ENCODE results near the gene SSRP1. TPM values are rescaled to one million over a fixed set of nuclear protein-coding genes. Genes with fewer than 3 reads are reported as not detected.

Gene SSRP1
- total RNA-seq, 1 donor from 2014 or later: 131 TPM

Other genes with a start within 250 kb of the SSRP1 start
- gene LRRC55, start 153.9 kb downstream of the SSRP1 start, total RNA-seq: 0.04 and 0.12 TPM in 2 replicates
- 0.12 TPM in 1 of 2 replicates, not detected in the other for gene APLNR, start 98.6 kb downstream of the SSRP1 start, total RNA-seq
- 99.8 and 108 TPM in 2 replicates for gene TNKS1BP1, start 10.9 kb downstream of the SSRP1 start, total RNA-seq
- gene P2RX3, start 2.5 kb upstream of the SSRP1 start, total RNA-seq: not detected in 2 replicates
- gene PRG3, start 45.3 kb upstream of the SSRP1 start, total RNA-seq: not detected in 2 replicates
- not detected in 2 replicates for gene PRG2, start 54.8 kb upstream of the SSRP1 start, total RNA-seq
- 21.5 and 24.6 TPM in 2 replicates for gene SLC43A3, start 91.2 kb upstream of the SSRP1 start, total RNA-seq
- gene RTN4RL2, start 124.6 kb upstream of the SSRP1 start, total RNA-seq: 1.9 and 2.1 TPM in 2 replicates
- gene SLC43A1, start 179.8 kb upstream of the SSRP1 start, total RNA-seq: 46.9 and 48.5 TPM in 2 replicates
- 63.4 and 63.5 TPM in 2 replicates for gene TIMM10, start 194.9 kb upstream of the SSRP1 start, total RNA-seq
- not detected in 2 replicates for gene SMTNL1, start 201.7 kb upstream of the SSRP1 start, total RNA-seq
- gene UBE2L6, start 231.8 kb upstream of the SSRP1 start, total RNA-seq: 30.6 and 34.3 TPM in 2 replicates